ENCODE measurements around the gene WFIKKN1. TPM values are rescaled to one million over a fixed set of nuclear protein-coding genes. Genes with fewer than 3 reads are reported as not detected.

Gene WFIKKN1
- total and polyA plus RNA-seq, 2 of the 13 experiments (the other 11 are each of a cell fraction or from before 2014, with no cell fraction given): 1.7 to 4.9 TPM

- TF ChIP-seq, protein P1, sequence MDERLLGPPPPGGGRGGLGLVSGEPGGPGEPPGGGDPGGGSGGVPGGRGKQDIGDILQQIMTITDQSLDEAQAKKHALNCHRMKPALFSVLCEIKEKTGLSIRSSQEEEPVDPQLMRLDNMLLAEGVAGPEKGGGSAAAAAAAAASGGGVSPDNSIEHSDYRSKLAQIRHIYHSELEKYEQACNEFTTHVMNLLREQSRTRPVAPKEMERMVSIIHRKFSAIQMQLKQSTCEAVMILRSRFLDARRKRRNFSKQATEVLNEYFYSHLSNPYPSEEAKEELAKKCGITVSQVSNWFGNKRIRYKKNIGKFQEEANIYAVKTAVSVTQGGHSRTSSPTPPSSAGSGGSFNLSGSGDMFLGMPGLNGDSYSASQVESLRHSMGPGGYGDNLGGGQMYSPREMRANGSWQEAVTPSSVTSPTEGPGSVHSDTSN (CRISPR knock-in tag; IDR thresholded peaks at IDR 0.05): peak; percentile 95
- no peak for TF ChIP-seq JARID2 (CRISPR knock-in tag; IDR thresholded peaks at IDR 0.05; ENCODE audit: insufficient replicate concordance)
- TF ChIP-seq STAT5B (CRISPR knock-in tag; IDR thresholded peaks at IDR 0.05): no peak
- TF ChIP-seq, protein P2, sequence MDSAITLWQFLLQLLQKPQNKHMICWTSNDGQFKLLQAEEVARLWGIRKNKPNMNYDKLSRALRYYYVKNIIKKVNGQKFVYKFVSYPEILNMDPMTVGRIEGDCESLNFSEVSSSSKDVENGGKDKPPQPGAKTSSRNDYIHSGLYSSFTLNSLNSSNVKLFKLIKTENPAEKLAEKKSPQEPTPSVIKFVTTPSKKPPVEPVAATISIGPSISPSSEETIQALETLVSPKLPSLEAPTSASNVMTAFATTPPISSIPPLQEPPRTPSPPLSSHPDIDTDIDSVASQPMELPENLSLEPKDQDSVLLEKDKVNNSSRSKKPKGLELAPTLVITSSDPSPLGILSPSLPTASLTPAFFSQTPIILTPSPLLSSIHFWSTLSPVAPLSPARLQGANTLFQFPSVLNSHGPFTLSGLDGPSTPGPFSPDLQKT (CRISPR knock-in tag; IDR thresholded peaks at IDR 0.05; ENCODE audit: borderline replicate concordance): no peak
- TF ChIP-seq ZNF329 (CRISPR knock-in tag; IDR thresholded peaks at IDR 0.05; ENCODE audit: low read depth): no peak
- TF ChIP-seq ZNF256 (CRISPR knock-in tag; conservative IDR thresholded peaks at IDR 0.05): no peak
- no peak for TF ChIP-seq RARG (CRISPR knock-in tag; IDR thresholded peaks at IDR 0.05; ENCODE audit: low read depth)
- TF ChIP-seq PHF8 (CRISPR knock-in tag; IDR thresholded peaks at IDR 0.05): no peak
- no peak for TF ChIP-seq ZNF44 (CRISPR knock-in tag; IDR thresholded peaks at IDR 0.05)
- TF ChIP-seq SP5 (CRISPR knock-in tag; IDR thresholded peaks at IDR 0.05; ENCODE audit: borderline replicate concordance, low read depth): peak; percentile 48; the same call in 1 of the 2 replicates
- TF ChIP-seq ZNF432 (CRISPR knock-in tag; IDR thresholded peaks at IDR 0.05; ENCODE audit: borderline replicate concordance): no peak
- TF ChIP-seq NR2F2 (IDR thresholded peaks at IDR 0.05; ENCODE audit: borderline replicate concordance, low read depth): no peak
- TF ChIP-seq RFX1 (IDR thresholded peaks at IDR 0.05): no peak
- TF ChIP-seq ZNF616 (CRISPR knock-in tag; IDR thresholded peaks at IDR 0.05; ENCODE audit: low read depth): no peak
- TF ChIP-seq CHD4 (IDR thresholded peaks at IDR 0.05; ENCODE audit: borderline replicate concordance, low read length): no peak
- TF ChIP-seq, protein P3, sequence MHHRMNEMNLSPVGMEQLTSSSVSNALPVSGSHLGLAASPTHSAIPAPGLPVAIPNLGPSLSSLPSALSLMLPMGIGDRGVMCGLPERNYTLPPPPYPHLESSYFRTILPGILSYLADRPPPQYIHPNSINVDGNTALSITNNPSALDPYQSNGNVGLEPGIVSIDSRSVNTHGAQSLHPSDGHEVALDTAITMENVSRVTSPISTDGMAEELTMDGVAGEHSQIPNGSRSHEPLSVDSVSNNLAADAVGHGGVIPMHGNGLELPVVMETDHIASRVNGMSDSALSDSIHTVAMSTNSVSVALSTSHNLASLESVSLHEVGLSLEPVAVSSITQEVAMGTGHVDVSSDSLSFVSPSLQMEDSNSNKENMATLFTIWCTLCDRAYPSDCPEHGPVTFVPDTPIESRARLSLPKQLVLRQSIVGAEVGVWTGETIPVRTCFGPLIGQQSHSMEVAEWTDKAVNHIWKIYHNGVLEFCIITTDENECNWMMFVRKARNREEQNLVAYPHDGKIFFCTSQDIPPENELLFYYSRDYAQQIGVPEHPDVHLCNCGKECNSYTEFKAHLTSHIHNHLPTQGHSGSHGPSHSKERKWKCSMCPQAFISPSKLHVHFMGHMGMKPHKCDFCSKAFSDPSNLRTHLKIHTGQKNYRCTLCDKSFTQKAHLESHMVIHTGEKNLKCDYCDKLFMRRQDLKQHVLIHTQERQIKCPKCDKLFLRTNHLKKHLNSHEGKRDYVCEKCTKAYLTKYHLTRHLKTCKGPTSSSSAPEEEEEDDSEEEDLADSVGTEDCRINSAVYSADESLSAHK (CRISPR knock-in tag; IDR thresholded peaks at IDR 0.05; ENCODE audit: borderline replicate concordance): no peak
- TF ChIP-seq ETV6 (CRISPR knock-in tag; conservative IDR thresholded peaks at IDR 0.05): no peak
- TF ChIP-seq ZNF557 (CRISPR knock-in tag; IDR thresholded peaks at IDR 0.05): no peak
- TF ChIP-seq, protein P4, sequence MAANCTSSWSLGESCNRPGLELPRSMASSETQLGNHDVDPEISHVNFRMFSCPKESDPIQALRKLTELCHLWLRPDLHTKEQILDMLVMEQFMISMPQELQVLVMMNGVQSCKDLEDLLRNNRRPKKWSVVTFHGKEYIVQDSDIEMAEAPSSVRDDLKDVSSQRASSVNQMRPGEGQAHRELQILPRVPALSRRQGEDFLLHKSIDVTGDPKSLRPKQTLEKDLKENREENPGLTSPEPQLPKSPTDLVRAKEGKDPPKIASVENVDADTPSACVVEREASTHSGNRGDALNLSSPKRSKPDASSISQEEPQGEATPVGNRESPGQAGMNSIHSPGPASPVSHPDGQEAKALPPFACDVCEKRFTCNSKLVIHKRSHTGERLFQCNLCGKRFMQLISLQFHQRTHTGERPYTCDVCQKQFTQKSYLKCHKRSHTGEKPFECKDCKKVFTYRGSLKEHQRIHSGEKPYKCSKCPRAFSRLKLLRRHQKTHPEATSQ (CRISPR knock-in tag; IDR thresholded peaks at IDR 0.05; ENCODE audit: borderline replicate concordance): no peak
- TF ChIP-seq ZSCAN21 (CRISPR knock-in tag; IDR thresholded peaks at IDR 0.05; ENCODE audit: borderline replicate concordance): no peak
- TF ChIP-seq RXRB (CRISPR knock-in tag; IDR thresholded peaks at IDR 0.05; ENCODE audit: borderline replicate concordance): no peak
- TF ChIP-seq POLR2A (IDR thresholded peaks at IDR 0.05; ENCODE audit: insufficient read depth in 1 of 2, low read depth in 2 of 2, low read length in 2 of 2): peak in 1 of 2 experiments; percentile 57; a peak in 2 of 4 replicates
- no peak for TF ChIP-seq HMGXB4 (CRISPR knock-in tag; IDR thresholded peaks at IDR 0.05; ENCODE audit: borderline replicate concordance in 1 of 2, low read depth in 1 of 2)
- TF ChIP-seq POLR2AphosphoS5 (IDR thresholded peaks at IDR 0.05; ENCODE audit: low read depth, low read length): peak; percentile 63
These were observed 41.1 kb upstream of the WFIKKN1 start, which contains the start of gene RAB40C (continued) for GRCh38 chr16:589658-590187.
